Stimulated activated CD8-positive, alpha-beta memory T cell treated with anti-CD3 and anti-CD28 coated beads, Interleukin-2, amount 100 ng/mL, for 1 hour (primary cell): ENCODE measurements around the gene KCNMA1.

Experiments used
- DNase-seq, 2 donors: peaks; one replicate each; pipeline ENCODE4 v3.0.0-alpha.2; 2020; ENCODE audit warnings: low read depth in 2 of 2

Gene KCNMA1

GRCh38 chr10:77244746-77245145 lies 392.9 kb downstream of the KCNMA1 start:
- no peak for DNase-seq

GRCh38 chr10:77244286-77244685 lies 393.3 kb downstream of the KCNMA1 start:
- DNase-seq, result no peak

GRCh38 chr10:77241350-77241725 lies 396.3 kb downstream of the KCNMA1 start:
- no peak for DNase-seq

- no peak for DNase-seq
These were observed 396.8 kb downstream of the KCNMA1 start for GRCh38 chr10:77240706-77241349.

- no peak for DNase-seq
These were observed 397.5 kb downstream of the KCNMA1 start for GRCh38 chr10:77240041-77240652.

GRCh38 chr10:77237120-77237519 lies 400.5 kb downstream of the KCNMA1 start:
- no peak for DNase-seq

- DNase-seq, result no peak
These were observed 400.9 kb downstream of the KCNMA1 start for GRCh38 chr10:77236700-77237099.

GRCh38 chr10:77236029-77236428 lies 401.6 kb downstream of the KCNMA1 start:
- DNase-seq, result no peak

GRCh38 chr10:77234599-77234998 lies 403.0 kb downstream of the KCNMA1 start:
- DNase-seq, result no peak

GRCh38 chr10:77233466-77233865 lies 404.1 kb downstream of the KCNMA1 start:
- no peak for DNase-seq

- no peak for DNase-seq
These were observed 405.6 kb downstream of the KCNMA1 start for GRCh38 chr10:77231884-77232610.

GRCh38 chr10:77231375-77231774 lies 406.2 kb downstream of the KCNMA1 start:
- DNase-seq, result no peak

GRCh38 chr10:77230194-77230593 lies 407.4 kb downstream of the KCNMA1 start:
- no peak for DNase-seq

- no peak for DNase-seq
These were observed 407.9 kb downstream of the KCNMA1 start for GRCh38 chr10:77229704-77230103.

- no peak for DNase-seq
These were observed 409.0 kb downstream of the KCNMA1 start for GRCh38 chr10:77228559-77228958.

- no peak for DNase-seq
These were observed 410.6 kb downstream of the KCNMA1 start for GRCh38 chr10:77226853-77227565.

GRCh38 chr10:77226452-77226851 lies 411.2 kb downstream of the KCNMA1 start:
- no peak for DNase-seq

- DNase-seq, result no peak
These were observed 411.6 kb downstream of the KCNMA1 start for GRCh38 chr10:77226020-77226419.

GRCh38 chr10:77223526-77224460 lies 413.8 kb downstream of the KCNMA1 start:
- DNase-seq, result no peak

- no peak for DNase-seq
These were observed 417.5 kb downstream of the KCNMA1 start for GRCh38 chr10:77220150-77220549.

GRCh38 chr10:77219046-77219445 lies 418.6 kb downstream of the KCNMA1 start:
- no peak for DNase-seq
